Stimulated activated CD4-positive, alpha-beta T cell treated with anti-CD3 and anti-CD28 coated beads, Interleukin-4, amount 100 ng/mL, for 24 hours (primary cell): ENCODE data around the gene KCNIP4.

Source experiments
- DNase-seq: peaks from one replicate; pipeline ENCODE4 v3.0.0-alpha.2; 2020

KCNIP4 gene

DNA sequence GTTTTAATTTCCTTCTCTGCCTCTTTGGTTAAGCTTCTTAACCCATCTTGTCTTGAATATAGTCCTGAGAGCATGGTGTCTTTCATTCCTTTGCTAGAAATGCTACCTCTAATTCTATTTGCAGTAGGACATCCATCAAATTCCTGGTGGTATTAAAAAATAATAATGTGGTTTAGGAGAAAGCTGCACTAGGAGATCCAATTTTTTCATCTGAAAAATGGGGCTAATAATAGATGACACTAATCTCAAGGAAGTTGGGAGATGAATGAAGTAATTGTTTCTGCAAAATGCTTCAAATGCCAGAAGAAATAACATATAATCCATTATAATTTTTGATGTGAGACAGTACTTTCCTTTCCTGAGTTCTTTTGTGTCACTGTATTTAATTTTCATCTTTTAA, 1053.4 kb downstream of the KCNIP4 start:
- DNase-seq: no peak

DNA sequence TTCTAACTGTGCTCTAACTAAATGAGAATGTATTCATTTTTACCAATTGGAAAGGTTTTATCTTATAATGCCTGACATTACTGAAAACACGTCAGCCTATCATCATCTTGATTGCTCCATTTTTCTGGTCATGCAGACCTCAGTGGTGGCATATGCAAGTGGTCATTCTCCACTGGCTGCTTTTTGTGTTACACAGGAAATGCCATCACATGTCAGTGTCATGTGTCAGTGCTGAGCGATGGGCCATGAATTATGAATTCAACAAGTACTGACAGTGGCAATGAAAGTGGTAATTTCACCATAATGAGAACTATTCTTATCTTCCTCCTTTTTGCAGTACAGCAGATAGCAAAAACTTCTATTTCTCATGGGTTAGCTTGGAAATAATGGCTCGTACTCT, 1057.8 kb downstream of the KCNIP4 start:
- no peak for DNase-seq

DNA sequence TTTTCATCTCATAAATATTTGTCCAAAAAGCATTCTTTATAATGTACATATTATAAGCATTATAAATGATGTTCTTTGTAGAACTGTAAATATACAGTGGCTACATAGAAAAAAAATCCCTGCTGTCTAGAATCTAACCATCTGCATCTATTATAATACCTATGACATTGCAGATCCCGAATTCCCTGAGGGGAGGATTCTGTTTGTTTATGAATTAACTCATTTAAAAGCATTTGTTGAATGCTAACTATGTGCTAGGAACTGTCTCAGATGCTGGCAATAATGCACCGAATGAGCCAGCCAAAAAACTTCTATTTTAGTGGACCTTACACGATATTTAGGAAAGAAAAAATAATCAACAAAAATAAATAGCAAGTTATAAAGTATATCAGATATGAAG, 1058.7 kb downstream of the KCNIP4 start:
- no peak for DNase-seq

DNA sequence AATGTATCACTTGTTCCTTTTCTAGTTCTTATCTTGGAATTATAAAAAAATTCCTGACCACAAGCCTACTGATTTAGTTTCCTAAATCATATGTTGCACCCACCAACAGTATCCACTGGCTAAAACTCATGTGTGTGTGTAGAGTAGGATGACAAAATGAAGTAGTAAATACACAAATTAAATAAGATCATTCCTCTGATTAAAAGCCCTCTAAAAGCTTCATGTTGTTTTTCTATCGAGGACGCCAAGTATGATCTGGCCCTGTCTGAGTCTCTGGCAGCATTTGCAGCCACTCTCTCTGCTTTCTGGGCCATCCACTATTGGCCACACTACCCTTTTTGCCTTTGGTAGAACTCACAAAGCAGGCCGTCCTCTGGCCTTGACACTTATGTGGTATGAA, 1064.9 kb downstream of the KCNIP4 start:
- no peak for DNase-seq

DNA sequence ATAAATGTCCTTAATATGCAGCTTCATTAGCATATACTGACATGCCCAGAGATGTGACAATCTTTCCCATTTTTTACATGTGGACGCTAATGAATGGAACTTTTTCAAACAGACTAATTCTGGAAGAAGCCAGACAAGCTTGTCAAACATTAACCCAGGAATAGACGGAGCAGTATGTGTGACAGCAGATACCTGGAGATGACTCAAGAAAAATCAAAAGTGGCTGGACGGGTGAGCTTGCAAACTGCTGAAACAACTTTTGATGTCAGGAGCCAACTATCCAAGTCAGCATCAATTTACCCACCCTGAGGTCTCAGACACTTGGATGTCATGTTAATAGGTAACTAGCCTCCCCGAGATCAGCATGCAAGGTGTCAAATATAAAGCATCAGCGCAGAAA, 1065.3 kb downstream of the KCNIP4 start:
- DNase-seq: no peak

DNA sequence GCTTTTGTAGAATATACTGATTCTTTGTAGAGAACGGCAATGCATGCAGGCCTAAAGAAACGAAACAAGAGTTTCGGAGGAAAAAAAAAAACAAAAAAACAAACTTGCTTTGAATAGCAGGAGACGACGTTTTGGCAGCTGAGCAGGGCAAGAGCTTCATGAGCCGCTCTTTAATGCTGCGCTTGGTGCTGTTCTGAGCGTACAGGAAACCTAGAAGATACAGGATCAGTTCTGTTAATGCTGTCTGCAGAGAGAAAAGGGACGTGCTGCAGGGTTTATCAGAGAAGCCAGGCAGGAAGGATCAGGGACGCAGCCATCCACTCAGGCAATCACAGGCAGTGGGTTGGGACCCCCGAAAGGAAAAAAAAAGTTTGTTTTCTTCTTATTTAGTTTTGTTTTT, 1066.1 kb downstream of the KCNIP4 start:
- no peak for DNase-seq

DNA sequence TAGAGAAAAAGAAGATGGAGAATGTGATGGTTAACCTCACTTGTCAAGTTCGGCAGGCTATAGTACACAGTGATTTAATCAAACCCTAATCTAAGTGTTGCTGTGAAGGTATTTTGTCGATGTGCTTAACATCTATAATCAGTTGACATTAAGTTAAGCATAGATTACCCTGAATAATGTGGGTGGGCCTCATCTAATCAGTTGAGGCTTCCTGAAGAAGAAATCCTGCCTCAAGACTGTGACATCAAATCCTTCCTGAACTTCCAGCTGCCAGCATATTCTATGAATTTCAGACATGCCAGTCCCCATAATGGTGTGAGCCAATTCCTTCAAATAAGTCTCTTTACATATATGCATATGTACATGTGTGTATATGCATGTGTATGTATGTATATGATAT, 1066.9 kb downstream of the KCNIP4 start:
- DNase-seq: no peak

DNA sequence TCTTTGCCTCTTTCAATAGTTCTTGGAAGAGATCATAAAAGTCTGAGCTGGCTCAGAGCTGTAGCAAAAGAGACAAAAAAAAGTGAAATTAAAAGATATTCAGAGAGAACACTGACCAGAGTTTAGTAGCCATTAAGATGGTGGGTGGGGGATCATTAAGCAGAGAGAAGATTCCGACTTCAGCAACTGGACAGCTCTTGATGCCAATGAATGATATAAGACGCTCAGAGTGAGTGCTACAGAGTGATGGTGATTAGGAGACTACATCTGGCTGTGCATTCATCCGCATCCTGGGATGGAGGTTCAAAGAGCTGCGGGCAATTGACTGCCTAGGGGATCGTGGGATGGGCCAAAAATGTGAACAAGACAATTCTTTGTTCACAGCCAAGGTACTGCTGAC, 1069.8 kb downstream of the KCNIP4 start:
- no peak for DNase-seq

DNA sequence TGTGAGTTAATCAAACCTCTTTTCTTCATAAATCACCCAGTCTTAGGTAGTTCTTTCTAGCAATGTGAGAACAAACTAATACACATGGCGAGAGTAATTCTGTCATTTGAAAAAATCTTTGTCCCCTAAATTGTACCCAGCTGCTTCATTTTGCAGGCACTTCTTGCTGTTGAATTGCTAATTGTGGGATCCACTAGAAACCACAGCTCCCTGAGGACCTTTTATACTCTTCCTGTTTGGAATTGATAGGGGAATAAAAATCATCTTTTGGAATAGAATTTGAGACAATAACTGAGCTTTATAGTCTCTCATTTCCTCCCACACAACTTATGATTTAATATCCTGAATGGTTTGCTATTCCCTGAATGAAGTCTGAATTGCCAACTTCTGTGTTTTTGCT, 1078.1 kb downstream of the KCNIP4 start:
- no peak for DNase-seq

DNA sequence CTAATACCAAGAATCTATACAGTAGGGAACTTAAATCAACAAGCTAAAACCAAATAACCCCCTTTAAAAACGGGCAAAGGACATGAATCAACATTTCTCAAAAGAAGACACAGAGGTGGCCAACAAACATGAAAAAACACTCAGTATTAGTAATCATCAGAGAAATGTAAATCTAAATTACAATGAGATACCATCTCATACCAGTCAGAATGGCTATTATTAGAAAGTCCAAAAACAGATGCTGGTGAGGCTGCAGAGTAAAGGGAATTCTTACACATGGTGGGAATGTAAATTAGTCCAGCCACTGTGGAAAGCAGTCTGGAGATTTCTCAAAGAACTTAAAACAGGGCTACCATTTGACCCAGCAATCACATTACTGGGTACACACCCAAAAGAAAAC, 1080.5 kb downstream of the KCNIP4 start:
- DNase-seq: no peak

DNA sequence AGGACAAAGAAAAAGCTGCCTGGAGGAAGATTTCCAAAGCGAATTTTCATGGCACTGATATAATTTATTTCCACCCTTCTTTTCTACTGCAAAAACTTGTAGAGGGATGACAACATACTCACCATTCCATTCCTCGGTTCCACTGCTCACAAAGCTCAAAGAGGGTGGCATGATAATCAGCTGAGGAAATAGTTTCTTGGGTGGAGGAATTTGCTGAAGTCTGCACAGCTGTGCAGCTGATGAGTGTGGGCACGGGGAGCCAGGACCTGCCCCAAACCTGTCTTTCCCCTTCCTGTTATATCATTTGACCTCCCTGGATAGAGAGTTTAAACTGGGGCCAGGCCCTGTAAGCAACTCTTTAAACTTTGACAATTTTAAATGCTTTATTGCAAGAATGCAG, 1087.7 kb downstream of the KCNIP4 start:
- DNase-seq: no peak

DNA sequence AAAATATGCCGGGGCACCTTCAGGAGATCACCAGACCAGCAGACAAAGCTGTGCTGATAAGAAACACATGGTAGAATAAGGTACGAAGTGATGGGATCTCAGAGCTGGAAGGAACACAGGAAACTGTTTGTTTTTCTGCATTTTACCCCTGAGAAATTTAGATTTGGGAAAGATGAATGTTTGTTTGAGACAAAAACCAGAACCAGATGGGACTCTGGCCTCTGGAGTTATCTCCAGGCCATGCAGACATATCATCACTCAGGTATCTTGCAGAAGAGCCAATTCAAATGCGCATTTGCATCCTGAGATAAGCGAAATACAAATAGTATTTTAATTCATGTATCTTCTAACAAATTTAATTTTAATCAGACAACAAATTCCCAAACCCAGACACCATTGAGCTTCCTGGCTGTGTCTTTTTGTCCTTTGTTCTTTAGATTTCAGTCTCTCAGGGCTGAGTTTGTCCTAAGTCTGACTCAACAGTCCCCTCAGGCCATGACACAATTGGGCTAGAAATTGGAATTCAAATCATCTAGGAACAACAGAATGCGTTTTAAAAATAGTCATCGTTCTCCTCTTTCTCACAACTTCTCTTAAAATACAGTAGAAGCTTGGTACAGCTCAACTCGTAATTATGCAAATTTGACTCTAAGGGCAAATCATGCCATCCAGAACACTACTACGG, 1089.3 kb downstream of the KCNIP4 start:
- no peak for DNase-seq

DNA sequence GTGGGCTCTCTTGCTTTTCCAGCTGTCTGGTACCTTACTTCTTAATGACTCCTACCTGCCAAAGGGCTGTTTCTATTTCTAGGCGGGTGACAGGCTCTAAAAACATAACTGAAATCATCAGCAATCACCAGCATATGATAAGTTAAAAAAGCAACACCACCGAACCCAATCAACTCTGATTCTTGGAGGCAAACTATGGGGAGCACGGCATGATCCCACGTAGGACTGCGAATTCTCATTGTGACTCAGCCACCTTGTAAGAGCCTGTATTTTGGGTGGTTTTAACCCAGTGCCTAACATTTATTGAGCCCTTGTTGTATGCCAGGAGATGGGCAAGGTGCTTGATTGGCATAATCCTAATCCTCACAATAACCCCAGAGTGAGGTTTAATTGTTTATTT, 1091.5 kb downstream of the KCNIP4 start:
- no peak for DNase-seq

DNA sequence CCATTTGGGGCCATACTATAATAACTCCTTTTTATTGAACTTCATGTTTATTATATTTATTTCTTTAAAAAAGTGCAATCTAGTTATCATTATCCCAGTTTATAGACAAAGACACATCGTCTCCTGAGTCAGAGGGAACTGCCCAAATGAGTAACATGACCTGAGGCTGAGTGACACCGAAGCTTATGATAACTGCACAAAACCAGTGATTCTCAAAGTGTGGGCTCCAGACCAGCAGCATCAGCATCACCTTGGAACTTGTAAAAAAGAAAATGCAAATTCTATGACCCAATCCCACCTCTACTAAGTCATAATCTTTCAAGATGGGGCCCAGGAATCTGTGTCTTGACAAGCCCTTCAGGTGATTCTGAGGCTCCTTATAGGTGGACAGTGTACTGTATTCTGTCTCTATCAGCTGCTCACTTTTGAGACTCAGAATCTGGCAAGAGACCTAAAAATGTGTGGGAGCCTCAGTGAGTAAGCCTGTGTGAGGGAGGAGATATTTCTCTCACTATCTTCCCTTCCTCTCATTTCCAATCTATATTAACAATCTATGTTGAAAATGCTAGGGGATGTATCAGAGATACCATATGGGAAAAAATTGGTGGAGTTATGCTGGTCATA, 1101.3 kb downstream of the KCNIP4 start:
- DNase-seq: no peak

DNA sequence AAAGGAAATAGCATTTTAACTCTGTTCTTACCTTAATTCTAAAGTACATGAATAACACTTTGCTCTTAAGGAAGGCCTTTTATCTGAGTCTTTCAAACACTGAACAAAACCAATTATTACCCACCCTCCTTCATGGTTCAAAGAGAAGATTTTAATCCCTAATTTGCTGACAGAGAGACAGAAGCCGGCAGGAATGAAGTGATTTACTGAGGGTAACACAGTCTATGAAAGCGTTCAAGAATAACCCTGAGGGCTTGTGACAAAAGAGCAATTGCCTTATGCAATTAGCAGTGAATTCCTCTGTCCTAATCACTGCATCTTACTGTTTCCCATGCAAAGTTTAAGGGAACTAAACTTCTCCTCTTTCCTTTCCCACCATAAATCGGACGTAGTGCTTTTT, 1104.3 kb downstream of the KCNIP4 start:
- no peak for DNase-seq

DNA sequence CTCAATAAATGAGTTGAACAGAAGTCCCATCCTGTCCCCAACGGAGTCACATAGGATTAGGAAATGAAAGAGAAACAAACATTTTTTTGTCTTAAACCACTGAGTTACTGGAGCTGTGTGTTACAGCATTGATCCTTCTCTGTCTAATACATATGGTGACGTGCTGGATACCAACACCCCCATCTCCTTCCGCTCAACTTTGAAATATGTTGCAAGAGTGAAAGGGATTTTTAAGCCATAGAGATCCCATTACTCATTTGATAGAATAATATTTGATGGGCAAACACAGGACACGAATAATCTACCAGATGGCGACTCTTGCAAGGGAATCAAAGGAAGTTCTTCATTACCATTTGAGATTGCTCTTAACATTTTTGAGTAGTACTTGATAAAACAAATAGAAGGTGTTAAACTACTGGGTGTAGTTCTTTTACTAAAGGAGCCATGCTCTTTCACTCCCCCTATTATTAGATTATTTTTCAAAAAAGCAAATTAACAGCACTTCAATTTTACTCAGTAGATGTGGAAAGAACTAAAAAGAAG, 1107.9 kb downstream of the KCNIP4 start:
- no peak for DNase-seq

DNA sequence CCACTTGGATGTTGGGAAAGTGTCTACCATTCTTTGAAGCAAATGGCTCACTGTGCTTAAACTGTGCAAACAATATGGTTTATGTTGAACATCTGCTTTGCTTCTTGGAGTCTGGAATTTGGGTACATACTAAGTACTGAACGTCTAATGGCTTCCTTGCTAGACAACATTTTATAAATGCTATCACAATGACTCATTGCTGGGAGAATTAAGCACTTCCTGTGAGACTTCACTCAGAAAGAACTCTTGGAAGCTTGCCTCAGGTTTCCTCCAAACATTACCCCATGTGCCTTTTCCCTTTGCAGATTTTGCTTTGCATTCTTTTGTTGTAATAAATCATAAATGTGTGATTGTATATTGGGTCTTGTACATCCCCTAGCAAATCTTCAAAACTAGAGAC, 1108.6 kb downstream of the KCNIP4 start:
- no peak for DNase-seq

DNA sequence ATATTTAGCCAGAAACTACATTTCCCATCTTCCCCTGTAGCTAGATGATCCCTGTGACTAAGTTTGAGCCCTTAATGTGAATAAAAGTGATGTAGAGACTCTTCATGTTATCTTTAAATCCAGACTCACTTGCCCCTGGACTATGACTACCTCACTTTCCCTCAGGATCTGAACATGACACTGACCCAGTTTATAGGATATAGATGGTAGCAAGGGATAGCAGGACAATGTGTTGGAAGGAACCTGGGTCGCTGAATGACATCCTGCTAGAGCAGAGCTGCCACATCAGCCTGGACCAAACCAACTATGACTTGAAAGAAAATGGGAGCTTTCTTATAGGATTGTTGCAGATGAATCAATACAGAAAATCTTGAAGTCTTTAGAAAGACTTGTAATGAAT, 1110.1 kb downstream of the KCNIP4 start:
- DNase-seq: no peak

DNA sequence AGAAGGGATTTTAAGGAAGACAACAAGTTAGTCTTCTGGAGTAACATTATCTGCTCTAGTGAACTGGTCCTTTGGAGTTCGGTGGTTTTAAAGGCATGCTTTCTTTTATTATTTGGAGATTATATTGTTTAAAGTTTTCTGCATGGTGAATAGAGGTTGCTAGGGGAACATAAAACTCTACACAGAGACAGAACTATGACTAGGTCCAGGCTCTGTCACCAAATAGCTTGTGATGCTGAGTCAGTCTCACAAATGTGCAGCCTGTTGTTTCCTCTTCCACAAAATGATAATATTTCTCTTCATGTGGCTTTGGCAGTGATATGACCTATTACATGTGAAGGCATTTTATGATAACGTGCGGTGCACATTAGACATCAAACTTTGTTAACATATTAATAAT, 1115.7 kb downstream of the KCNIP4 start:
- DNase-seq: no peak

DNA sequence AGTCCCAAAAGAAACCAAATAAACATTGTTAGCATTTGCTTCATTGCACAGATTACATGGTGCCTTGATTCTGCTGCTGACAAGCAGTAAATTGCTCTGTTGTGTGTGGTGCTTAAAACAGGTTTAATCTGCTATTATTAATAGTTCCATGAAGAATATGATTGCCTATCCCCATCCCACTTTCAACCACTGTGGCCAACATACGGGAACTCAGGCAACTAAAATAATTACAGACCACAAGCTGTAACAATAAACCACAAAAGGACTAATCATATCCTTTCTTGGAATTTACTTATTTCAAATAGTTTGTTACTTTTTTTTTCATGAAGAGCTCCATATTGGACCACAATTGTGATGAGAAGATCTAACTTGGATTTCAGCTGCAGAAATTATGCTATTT, 1116.8 kb downstream of the KCNIP4 start:
- DNase-seq: no peak

DNA sequence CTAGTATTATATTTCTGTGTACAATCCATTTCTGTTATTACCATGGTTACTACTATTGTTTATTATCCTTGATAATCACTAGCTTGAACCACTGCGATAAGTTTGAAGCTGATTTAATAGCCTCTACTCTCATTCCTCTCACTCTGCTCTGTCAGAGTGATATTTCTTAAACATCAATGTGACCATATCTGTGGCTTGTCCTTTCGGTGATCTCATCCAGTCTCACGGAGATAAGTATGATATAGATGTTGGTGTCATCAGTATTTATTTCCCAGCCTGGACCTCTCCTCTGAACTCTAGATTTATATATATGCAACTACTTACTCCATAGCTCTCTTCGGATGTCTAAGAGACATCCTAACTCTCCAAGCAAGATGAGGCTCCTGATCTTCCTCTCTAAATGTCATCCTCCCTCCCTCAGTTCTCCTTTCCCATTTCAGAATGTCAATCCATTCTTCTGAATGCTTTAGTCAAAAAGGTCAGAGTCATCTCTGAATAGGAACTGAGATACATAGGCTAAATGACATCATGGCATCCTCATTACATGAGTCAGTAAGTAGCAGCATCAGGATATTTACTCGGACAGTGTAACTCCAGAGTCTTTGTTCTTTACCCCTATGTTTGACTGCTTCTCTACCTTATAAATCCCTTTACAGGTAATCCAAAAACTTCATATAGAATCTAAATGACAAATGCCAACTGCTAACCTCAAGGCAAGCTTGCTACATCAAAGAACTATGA, 1118.8 kb downstream of the KCNIP4 start:
- DNase-seq: no peak

DNA sequence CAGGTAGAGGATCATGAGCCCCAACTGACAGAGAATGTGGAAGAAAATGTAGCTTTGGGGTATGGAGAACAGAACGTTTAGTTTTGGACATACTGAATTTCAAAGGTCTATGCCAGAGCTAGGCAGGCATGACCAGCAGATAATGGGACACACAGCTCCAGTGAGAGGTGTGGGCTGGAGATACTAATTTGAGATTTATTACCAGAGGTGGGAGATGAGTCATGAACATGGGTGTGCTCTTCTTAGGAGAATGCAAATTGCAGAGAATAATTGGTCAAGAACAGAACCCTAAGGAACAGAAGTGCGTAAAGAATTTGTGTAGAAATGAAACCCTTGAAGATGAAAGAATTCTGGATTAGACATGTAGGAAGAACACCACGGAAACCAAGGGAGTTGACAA, 1123.1 kb downstream of the KCNIP4 start:
- no peak for DNase-seq

DNA sequence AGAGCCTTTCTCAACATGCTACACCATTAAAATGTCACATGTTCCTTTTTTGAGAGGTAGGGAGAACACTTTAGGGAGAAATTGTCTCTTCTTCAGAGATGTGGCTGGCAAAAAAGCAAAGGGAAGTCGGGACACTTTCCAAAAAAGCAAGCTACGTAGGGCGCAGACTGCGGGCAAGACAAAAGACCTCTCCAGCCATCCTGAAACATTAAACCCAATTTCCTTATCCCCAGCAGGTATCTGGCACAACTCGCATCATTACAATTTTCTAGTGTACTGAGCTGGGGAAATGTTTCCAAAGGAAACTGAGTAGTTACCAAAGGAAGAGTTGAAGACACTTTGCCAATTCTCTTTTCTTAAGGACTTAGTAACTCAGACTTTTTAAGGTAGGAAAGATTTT, 1132.3 kb downstream of the KCNIP4 start:
- no peak for DNase-seq

DNA sequence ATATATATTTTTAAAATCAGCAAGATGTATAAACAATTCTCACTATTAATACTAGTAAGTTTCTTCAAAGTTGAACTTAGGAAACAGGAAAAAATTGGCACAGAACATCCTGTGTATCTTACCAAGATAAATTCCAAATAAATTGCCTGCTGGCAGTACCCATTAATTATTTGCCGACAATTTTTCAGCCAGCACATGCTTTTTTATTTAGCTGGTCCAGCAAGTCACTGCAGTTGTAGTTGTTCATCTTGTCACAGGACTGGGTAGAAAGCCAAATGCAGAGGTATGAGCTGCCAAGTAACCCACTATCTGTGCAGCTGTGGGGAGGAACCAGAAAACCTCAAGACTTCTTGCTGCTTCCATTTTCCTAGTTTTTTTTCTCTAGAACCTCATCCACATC, 1134.9 kb downstream of the KCNIP4 start:
- DNase-seq: no peak
